Gastroesophageal sphincter (tissue), 3 donors: ENCODE measurements around the gene RBM39.
"Not testable (repeated sequence)": the region's sequence is repeated elsewhere in the genome, so short reads cannot be mapped to it uniquely, and the experiment has no call there.

Experiments used
- CTCF ChIP-seq, 4 experiments: fragments of 200-600 bp in 2 of 4; fragments of 450-650 bp in 2 of 4; sonication (generic) in 1 of 4; IDR thresholded peaks; one replicate each; pipeline ENCODE4 v1.5.1; 2017 to 2019; ENCODE audit warnings: antibody characterized with exemption in 4 of 4, mild to moderate bottlenecking in 2 of 4, moderate library complexity in 2 of 4
- POLR2A ChIP-seq, 2 donors: fragments of 450-650 bp; IDR thresholded peaks; one replicate each; pipeline ENCODE4 v1.6.1; 2017; ENCODE audit warnings: antibody characterized with exemption in 2 of 2, mild to moderate bottlenecking in 2 of 2, moderate library complexity in 1 of 2

GRCh38 chr20:35685368-35685767 lies 56.7 kb downstream of the RBM39 start:
- TF ChIP-seq CTCF, POLR2A (IDR thresholded peaks at IDR 0.05): not testable (repeated sequence)
